H1 (cell line): Measurements from ENCODE around the gene EBLN2. TPM values are rescaled to one million over a fixed set of nuclear protein-coding genes. Genes with fewer than 3 reads are reported as not detected.

Experiments used
- CHD7 ChIP-seq: fragments of 300-600 bp; sonication (generic); IDR thresholded peaks from 2 replicates; pipeline ENCODE4 v1.7.1; 2012; ENCODE audit warnings: low read length, moderate library complexity, mild to moderate bottlenecking, inconsistent platforms; ENCODE audit not compliant: insufficient replicate concordance
- polyA plus RNA-seq, 7 experiments: library from polyadenylated mRNA; depleted of rRNA in 3 of 7; stranded (reverse) in 5 of 7; unstranded in 2 of 7; fragments of >200 nt in 5 of 7; fragments of 200-250 nt in 2 of 7; gene quantifications; 1 replicate in 5 of 7; 2 replicates in 1 of 7; 4 replicates in 1 of 7; pipeline versions ENCODE4 v1.2.1 to v1.2.3, GENCODE V29; 2011 to 2013; ENCODE audit warnings: missing spikeins in 2 of 7, mixed read lengths in 2 of 7
- total RNA-seq: library from RNA; stranded (reverse); fragmentation: NEBNext Ultra II Directional; extraction: Animal tissue kit (Norgen Biotek cat#: 25700); gene quantifications from 2 replicates; pipeline ENCODE4 v1.2.1, GENCODE V29; 2021

The EBLN2 gene
- total and polyA plus RNA-seq, 2 of the 8 experiments (the other 6 are each of a cell fraction or from before 2014, with no cell fraction given) = 1.9 to 3.8 TPM

DNA sequence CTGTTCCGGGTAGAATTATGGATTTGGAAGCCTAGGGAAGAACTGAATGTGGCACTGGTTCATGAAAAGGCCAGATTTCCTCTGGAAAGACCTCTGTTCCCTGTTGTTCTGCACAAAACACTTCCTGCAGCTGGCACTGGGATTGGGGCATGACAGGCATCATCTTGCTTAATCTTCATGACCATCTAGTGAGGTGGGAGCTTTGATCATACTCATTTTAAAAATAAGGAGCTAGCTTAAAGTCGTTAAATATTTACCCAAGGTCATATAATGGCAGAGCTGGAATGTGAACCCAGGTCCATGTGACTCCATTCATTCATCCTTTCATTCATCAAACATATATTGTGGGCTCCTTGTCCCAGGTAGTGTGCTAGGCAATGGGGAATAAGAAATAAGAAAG lies 40.4 kb downstream of the EBLN2 start (continued):
- no peak for TF ChIP-seq CHD7
